Fibroblast of lung (primary cell): ENCODE data around the gene FUOM.

ENCODE experiments used
- CTCF ChIP-seq, 2 donors: IDR thresholded peaks in 1 of 2; conservative IDR thresholded peaks in 1 of 2; 1 replicate in 1 of 2; 2 replicates in 1 of 2; pipeline ENCODE4 v1.5.1; 2011 to 2012; ENCODE audit warnings: low read length in 2 of 2, control low read depth in 1 of 2, inconsistent platforms in 1 of 2, low read depth in 1 of 2, mild to moderate bottlenecking in 1 of 2
- EZH2 ChIP-seq: IDR thresholded peaks from 2 replicates; pipeline ENCODE4 v1.5.1; 2012; ENCODE audit warnings: low read length, control low read depth, mild to moderate bottlenecking; ENCODE audit errors: missing control alignments

- TF ChIP-seq CTCF (conservative IDR thresholded peaks at IDR 0.05 in 1 of 2, IDR thresholded peaks at IDR 0.05 in 1 of 2; ENCODE audit: low read depth in 1 of 2, low read length in 2 of 2) (peak in 1 of 2 donors; percentile 18), EZH2 (no peak)
Observed at GRCh38 chr10:133308421-133309099, 49.3 kb downstream of the FUOM start, which contains the start of the genes TUBGCP2 and ZNF511.
